Stimulated activated CD8-positive, alpha-beta memory T cell treated with anti-CD3 and anti-CD28 coated beads, Interleukin-7, amount 100 ng/mL, for 48 hours (primary cell): Measurements from ENCODE around the gene SF3B2.
"Not testable (repeated sequence)": the region's sequence is repeated elsewhere in the genome, so short reads cannot be mapped to it uniquely, and the experiment has no call there.

Experiments
- DNase-seq, 2 donors: peaks; one replicate each; pipeline ENCODE4 v3.0.0-alpha.2; 2020; ENCODE audit warnings: low read depth in 1 of 2; ENCODE audit errors: extremely low read depth in 1 of 2

SF3B2 gene

GRCh38 chr11:66051766-66052663 lies at the start of gene SF3B2:
Gene SF3B2, plus strand, starts transcription at chr11:66052364. Its CDS starts 21 bp downstream, at chr11:66052385.
- peak; percentile 93 to 96 for DNase-seq

- DNase-seq = no peak
These were observed 49.4 kb upstream of the SF3B2 start for GRCh38 chr11:66002648-66003225.

DNA sequence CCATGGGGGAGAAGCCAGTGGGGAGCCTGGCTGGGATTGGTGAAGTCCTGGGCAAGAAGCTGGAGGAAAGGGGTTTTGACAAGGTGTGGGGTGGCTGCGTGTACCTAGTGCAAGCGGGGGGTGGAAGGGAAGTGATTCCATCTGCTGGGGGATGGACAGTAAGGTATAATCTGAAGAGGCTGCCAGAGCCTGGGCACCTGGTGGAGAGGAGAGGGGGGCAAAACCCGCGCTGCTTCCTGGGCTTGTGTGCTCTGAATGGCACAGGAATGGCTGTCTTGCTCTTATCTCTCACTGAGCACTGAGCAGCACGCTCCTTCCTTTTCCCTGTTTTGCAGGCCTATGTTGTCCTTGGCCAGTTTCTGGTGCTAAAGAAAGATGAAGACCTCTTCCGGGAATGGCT lies 48.9 kb upstream of the SF3B2 start:
- no peak for DNase-seq

GRCh38 chr11:66004186-66004585 lies 48.0 kb upstream of the SF3B2 start:
- DNase-seq = no peak

DNA sequence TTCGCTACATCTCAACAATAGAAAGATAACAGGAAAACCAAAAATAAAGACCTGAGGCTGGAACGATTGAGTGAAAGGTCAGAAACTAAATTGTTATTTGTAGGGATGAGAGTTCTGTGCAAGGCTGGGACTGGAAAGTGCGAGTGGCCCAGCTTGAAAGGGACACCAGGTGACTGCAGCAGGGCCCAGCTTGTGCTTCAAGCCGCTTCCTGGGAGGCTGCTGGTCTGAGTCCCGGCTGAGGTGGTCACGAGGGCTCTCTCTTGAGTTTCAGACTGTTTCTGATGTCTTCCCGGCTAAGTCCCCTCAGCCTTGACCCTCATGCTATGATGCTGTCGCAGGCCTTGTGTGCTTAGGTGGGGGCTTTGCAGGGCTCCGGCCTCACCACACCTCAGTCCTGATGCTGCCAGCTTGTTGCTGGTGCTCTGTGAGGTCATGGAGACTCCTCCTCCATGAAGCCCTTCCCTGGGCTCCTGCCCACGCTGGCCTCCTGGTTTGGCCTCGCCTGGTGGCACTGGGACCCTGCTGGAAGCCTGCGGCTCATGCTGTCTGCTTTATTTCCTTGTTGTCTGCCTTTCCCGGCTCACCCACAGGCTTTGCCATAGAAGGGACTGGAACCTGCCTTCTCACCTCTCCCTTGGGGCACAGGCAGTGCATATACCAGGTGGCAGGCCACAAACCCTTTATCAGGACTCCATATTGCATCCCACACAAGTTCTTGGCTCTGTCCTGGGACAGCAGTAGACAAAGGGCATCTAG lies 45.9 kb upstream of the SF3B2 start:
- DNase-seq = no peak

- DNase-seq = no peak
These were observed 45.3 kb upstream of the SF3B2 start for GRCh38 chr11:66006891-66007176.

DNA sequence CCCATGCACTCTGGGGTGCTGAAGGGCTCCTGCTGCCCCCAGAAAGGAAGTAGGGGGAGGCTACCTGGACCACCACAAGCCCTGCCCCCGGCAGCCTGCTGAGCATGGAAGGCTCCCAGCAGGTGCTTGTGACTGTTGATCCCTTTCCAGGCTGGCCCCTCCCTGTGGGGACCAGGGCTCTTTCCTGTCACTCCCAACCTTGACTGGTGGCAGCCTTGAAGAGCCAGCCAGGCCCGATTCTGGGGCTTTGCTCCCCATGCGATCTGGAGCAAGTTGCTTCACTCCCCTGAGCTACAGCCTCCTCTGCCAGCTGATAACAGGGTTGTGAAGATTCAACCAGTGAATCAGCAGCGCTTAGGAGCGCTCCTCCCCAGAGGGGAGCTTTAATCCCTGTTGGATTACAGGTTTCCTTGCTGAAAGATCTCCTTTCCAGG lies 44.9 kb upstream of the SF3B2 start:
- no peak for DNase-seq

DNA sequence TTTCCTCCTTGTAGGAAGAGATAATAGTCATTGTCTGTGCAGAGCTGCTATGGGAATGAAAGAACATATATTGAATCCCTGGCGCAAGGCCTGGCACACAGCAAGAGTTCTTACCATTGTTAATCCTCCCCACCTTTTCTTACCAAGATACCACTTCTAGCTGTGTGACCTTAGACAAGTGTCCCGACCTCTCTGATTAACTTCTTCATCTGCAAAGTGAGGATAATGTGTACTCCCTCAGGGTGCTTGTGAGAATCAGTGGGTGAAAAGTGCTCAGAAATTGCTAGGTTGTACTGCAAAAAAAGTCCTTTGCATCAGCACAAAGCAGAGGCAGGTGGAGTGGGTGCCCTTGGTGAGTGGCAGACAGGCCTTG lies 44.1 kb upstream of the SF3B2 start:
- DNase-seq = no peak

GRCh38 chr11:66008468-66009101 lies 43.6 kb upstream of the SF3B2 start:
- no peak for DNase-seq

DNA sequence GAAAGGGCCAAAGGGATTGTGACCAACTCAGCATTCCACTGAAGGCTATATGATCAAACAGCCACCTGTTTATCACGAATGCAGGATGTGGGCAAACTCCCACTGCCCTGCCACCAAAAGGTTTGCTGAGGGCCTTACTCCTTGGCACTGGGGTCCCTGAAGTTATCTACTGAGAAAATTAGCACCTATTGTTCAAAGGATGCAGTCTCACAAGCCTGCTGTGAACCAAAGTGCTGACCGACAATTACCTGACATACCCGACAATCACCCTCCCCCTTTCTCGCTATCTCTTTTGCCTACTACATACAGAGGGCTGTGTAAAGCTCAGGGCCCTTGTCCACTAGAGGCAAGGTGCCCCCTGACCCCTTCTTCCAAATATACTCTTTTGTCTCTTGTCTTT lies 42.1 kb upstream of the SF3B2 start:
- not testable (repeated sequence) for DNase-seq

- DNase-seq = no peak
These were observed 40.9 kb upstream of the SF3B2 start for GRCh38 chr11:66011239-66011784.

DNA sequence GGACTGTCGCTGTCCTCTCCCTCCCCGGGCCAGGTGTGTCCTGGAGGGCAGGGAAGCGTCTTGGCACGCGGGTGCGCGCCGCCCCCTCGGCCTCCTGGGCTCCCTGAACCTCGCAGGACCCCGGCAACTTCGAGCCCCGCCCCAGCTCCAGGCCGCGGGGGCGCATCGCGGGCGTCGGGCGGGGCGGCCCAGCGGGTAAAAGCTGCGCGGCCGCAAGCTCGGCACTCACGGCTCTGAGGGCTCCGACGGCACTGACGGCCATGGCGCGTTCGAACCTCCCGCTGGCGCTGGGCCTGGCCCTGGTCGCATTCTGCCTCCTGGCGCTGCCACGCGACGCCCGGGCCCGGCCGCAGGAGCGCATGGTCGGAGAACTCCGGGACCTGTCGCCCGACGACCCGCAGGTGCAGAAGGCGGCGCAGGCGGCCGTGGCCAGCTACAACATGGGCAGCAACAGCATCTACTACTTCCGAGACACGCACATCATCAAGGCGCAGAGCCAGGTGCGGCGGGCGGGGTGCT lies 40.3 kb upstream of the SF3B2 start, which contains the start of gene CST6:
CST6 (plus strand) TSS at position 224 of the 519 bp plus-strand sequence; CDS start at position 261, 37 bp downstream.
- DNase-seq = no peak

DNA sequence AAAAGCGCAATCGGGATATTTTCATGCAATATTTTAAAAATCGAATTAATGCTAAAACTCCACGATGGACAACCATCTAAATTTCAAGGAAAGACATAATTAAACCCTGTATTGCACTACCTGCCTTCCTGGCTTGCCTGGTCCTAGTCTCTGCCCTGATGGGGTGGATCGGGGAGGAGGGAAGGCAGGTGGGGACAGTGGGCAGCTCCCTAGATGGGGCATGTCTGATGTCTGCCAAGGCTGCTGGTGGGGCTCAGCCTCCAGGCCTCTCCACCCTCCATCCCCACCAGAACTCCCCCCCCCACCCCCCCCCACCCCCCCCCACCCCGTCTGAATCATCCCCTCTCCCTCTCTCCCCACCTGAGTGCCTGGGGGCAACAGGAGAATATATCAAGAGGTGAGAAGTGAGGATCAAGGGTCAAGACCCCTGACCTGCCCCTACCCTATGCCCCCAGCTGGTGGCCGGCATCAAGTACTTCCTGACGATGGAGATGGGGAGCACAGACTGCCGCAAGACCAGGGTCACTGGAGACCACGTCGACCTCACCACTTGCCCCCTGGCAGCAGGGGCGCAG lies 39.7 kb upstream of the SF3B2 start:
- no peak for DNase-seq

- no peak for DNase-seq
These were observed 39.0 kb upstream of the SF3B2 start for GRCh38 chr11:66012946-66013761.

- DNase-seq = no peak
These were observed 38.4 kb upstream of the SF3B2 start for GRCh38 chr11:66013762-66014100.

- DNase-seq = no peak
These were observed 37.2 kb upstream of the SF3B2 start for GRCh38 chr11:66014804-66015453.

DNA sequence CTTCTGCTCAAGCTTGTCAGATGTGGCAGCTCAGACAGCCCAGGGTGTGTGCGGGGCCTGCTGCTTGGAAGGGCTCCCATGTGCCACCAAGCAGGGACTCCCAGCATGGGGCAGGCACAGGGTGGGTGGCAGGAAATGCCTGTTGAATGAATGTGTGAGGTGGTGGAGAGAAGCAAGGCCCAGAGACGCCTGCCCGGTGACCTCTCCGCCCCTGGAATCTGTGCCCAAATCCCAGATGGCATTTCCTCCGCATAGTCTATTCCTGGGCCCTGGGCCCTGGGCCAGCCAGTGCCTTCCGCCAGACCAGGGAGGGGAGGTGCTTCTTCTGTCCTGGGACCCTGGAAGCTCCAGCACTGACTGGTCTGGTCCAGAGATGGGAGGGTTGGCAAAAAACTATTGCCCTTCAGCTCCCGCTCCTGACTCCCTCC lies 36.7 kb upstream of the SF3B2 start:
- no peak for DNase-seq

DNA sequence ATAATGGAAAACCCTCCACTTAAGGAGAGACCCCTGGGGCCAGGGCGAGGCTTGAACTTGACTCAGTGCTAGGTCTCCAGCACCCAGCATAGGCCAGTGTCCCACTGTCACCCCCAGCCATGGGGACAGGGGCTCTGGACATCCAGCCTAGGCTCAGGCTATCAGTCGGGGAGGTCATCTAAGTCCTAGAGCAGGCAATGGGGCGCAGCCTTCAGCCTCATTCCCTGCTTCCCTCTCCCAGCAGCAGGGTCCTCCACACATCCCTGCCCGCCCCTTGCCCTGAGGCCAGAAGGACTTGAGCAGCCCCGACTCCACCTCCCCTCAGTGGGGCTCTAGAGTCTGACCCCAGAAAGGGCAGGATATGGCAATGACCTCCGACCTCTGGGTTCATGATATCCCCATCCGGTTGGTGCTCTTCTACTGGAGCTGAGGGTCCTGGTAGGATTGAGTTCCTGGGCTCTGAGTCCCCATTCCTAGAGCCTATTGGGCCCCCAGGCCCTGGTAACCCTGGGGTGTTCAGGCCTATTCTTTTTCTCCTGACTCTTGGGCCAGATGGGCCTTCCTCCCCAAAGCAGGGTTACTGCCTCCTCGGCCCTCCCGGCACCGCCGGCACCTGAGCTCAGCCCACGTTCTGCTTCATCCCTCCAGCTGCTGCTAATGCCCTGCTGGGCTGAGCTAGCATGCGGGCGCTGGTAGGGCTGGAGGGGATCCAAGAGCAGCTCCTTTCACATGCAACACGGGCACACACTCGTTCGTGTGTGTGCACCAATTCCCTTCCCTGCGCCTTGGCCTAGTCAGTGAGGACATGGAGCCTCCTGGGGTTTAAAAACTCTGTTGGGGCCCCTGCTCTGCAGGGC lies 36.0 kb upstream of the SF3B2 start:
- DNase-seq = no peak
